Measurements from ENCODE around the gene NCOA6. TPM values are rescaled to one million over a fixed set of nuclear protein-coding genes. Genes with fewer than 3 reads are reported as not detected.
A peak's percentile ranks its signal among the peaks of the same experiment; 100 is the strongest.
"Not testable (repeated sequence)": the region's sequence is repeated elsewhere in the genome, so short reads cannot be mapped to it uniquely, and the experiment has no call there.

Gene NCOA6
- total RNA-seq, 1 donor from 2014 or later: 43.3 TPM

GRCh38 chr20:34717230-34718095, 108.0 kb downstream of the NCOA6 start:
- TF ChIP-seq CTCF (IDR thresholded peaks at IDR 0.05): no peak
- H3K36me3 Mint-ChIP-seq (ENCODE audit: low read depth): peaks cover 18% of the 10 kb centered on the region
- no peaks in the 10 kb centered on the region for H3K9me3 Mint-ChIP-seq (ENCODE audit: low read depth)
- H3K27ac Mint-ChIP-seq (ENCODE audit: unreplicated experiment): no peak overlapping the region
- no peaks in the 10 kb centered on the region for H3K27me3 Mint-ChIP-seq (ENCODE audit: low read depth)
- H3K4me1 Mint-ChIP-seq (ENCODE audit: low read depth): peaks cover 26% of the 10 kb centered on the region
- no peak for DNase-seq (ENCODE audit: low spot score)
- no peak overlapping the region for H3K4me3 Mint-ChIP-seq (ENCODE audit: unreplicated experiment)

GRCh38 chr20:34716921-34717229, 108.6 kb downstream of the NCOA6 start:
- Mint-ChIP-seq H3K4me3 (ENCODE audit: unreplicated experiment) (no peak overlapping the region), H3K36me3 (ENCODE audit: low read depth) (peaks cover 18% of the 10 kb centered on the region)

GRCh38 chr20:34715384-34715783, 110.1 kb downstream of the NCOA6 start:
- no peak for DNase-seq (ENCODE audit: low spot score)
- H3K27ac Mint-ChIP-seq (ENCODE audit: unreplicated experiment): no peak overlapping the region
- H3K4me3 Mint-ChIP-seq (ENCODE audit: unreplicated experiment): no peak overlapping the region
- TF ChIP-seq CTCF (IDR thresholded peaks at IDR 0.05): no peak
- H3K4me1 Mint-ChIP-seq (ENCODE audit: low read depth): peaks cover 32% of the 10 kb centered on the region
- no peaks in the 10 kb centered on the region for H3K27me3 Mint-ChIP-seq (ENCODE audit: low read depth)
- no peaks in the 10 kb centered on the region for H3K9me3 Mint-ChIP-seq (ENCODE audit: low read depth)
- H3K36me3 Mint-ChIP-seq (ENCODE audit: low read depth): peaks cover 18% of the 10 kb centered on the region

More at GRCh38 chr20:34716921-34717229, 108.6 kb downstream of the NCOA6 start:
- Mint-ChIP-seq H3K27me3 (ENCODE audit: low read depth) (no peaks in the 10 kb centered on the region), H3K9me3 (ENCODE audit: low read depth) (no peaks in the 10 kb centered on the region), H3K4me1 (ENCODE audit: low read depth) (peaks cover 27% of the 10 kb centered on the region), H3K27ac (ENCODE audit: unreplicated experiment) (no peak overlapping the region)
- DNase-seq (ENCODE audit: low spot score): no peak
- no peak for TF ChIP-seq CTCF (IDR thresholded peaks at IDR 0.05)

GRCh38 chr20:34713944-34714515, 111.4 kb downstream of the NCOA6 start:
- peak overlapping the region; percentile 95 for H3K27ac Mint-ChIP-seq (ENCODE audit: unreplicated experiment)
- H3K27me3 Mint-ChIP-seq (ENCODE audit: low read depth): not testable (repeated sequence)
- H3K4me1 Mint-ChIP-seq (ENCODE audit: low read depth): peaks cover 35% of the 10 kb centered on the region

GRCh38 chr20:34713194-34713943, 112.1 kb downstream of the NCOA6 start:
- Mint-ChIP-seq H3K4me1 (ENCODE audit: low read depth) (peaks cover 40% of the 10 kb centered on the region), H3K36me3 (ENCODE audit: low read depth) (peaks cover 14% of the 10 kb centered on the region), H3K27ac (ENCODE audit: unreplicated experiment) (peak overlapping the region; percentile 95), H3K27me3 (ENCODE audit: low read depth) (no peaks in the 10 kb centered on the region), H3K4me3 (ENCODE audit: unreplicated experiment) (peak overlapping the region; percentile 44), H3K9me3 (ENCODE audit: low read depth) (no peaks in the 10 kb centered on the region)
- no peak for DNase-seq (ENCODE audit: low spot score)
- no peak for TF ChIP-seq CTCF (IDR thresholded peaks at IDR 0.05)

More at GRCh38 chr20:34713944-34714515, 111.4 kb downstream of the NCOA6 start:
- DNase-seq (ENCODE audit: low spot score); H3K9me3 Mint-ChIP-seq (ENCODE audit: low read depth); H3K4me3 Mint-ChIP-seq (ENCODE audit: unreplicated experiment): not testable (repeated sequence)
- peaks cover 17% of the 10 kb centered on the region for H3K36me3 Mint-ChIP-seq (ENCODE audit: low read depth)
